SK-MEL-5 (cell line): ENCODE data around the gene RAB37. TPM values are rescaled to one million over a fixed set of nuclear protein-coding genes. Genes with fewer than 3 reads are reported as not detected.
A peak's percentile ranks its signal among the peaks of the same experiment; 100 is the strongest.

Source experiments
- DNase-seq: peaks from one replicate; pipeline ENCODE4 v3.0.0-alpha.2; 2016; ENCODE audit warnings: low read depth, low spot score
- in situ Hi-C: cut with HindIII; loops from 2 replicates; pipeline ENCODE4 v1.10.0; 2016; ENCODE audit warnings: low sequenced_read_pairs, high pct_unique_total_duplicates, low pct_unique_long_range_greater_than_20kb
- total RNA-seq: library from RNA; depleted of rRNA; stranded (reverse); fragments of >200 nt; shearing (Covaris generic); gene quantifications from 2 replicates; pipeline ENCODE4 v1.2.3, GENCODE V29; 2014

RAB37 gene
- total RNA-seq, 1 experiment from 2014 or later: 0.66 TPM

- in situ Hi-C loops: no loop called here
- DNase-seq: no peak
These were observed 3.1 kb downstream of the RAB37 start for GRCh38 chr17:74740173-74740572.

GRCh38 chr17:74740641-74741387 lies 3.8 kb downstream of the RAB37 start:
- DNase-seq: no peak
- in situ Hi-C loops: no loop called here

GRCh38 chr17:74742153-74742515 lies 5.1 kb downstream of the RAB37 start:
- no peak for DNase-seq
- in situ Hi-C loops: no loop called here

GRCh38 chr17:74742978-74743545 lies 6.0 kb downstream of the RAB37 start:
- in situ Hi-C loops: no loop called here

GRCh38 chr17:74743755-74744154 lies 6.7 kb downstream of the RAB37 start:
- in situ Hi-C loops: no loop called here
- no peak for DNase-seq

More at GRCh38 chr17:74742978-74743545, 6.0 kb downstream of the RAB37 start:
- DNase-seq: no peak

- DNase-seq: no peak
- in situ Hi-C loops: no loop called here
These were observed 7.3 kb downstream of the RAB37 start for GRCh38 chr17:74744349-74744713.

- in situ Hi-C loops: no loop called here
- DNase-seq: peak; percentile 82
These were observed 7.9 kb downstream of the RAB37 start for GRCh38 chr17:74744714-74745547.

GRCh38 chr17:74745548-74746177 lies 8.6 kb downstream of the RAB37 start:
- DNase-seq: no peak
- in situ Hi-C loops: no loop called here

- DNase-seq: no peak
- in situ Hi-C loops: no loop called here
These were observed 9.3 kb downstream of the RAB37 start for GRCh38 chr17:74746376-74746775.

GRCh38 chr17:74746922-74747321 lies 9.9 kb downstream of the RAB37 start:
- DNase-seq: no peak
- in situ Hi-C loops: no loop called here

GRCh38 chr17:74748279-74748528 lies 11.1 kb downstream of the RAB37 start:
- no peak for DNase-seq
- in situ Hi-C loops: no loop called here

GRCh38 chr17:74748529-74749278 lies 11.6 kb downstream of the RAB37 start, which contains the start of gene NHERF1:
Gene NHERF1 (plus strand): TSS chr17:74748628. CDS start chr17:74748847, 219 bp downstream.
- in situ Hi-C loops: no loop called here
- peak; percentile 96 for DNase-seq

- DNase-seq: no peak
- in situ Hi-C loops: no loop called here
These were observed 12.4 kb downstream of the RAB37 start for GRCh38 chr17:74749279-74750038.

GRCh38 chr17:74750039-74750326 lies 12.9 kb downstream of the RAB37 start:
- in situ Hi-C loops: no loop called here
- no peak for DNase-seq

- in situ Hi-C loops: no loop called here
- DNase-seq: no peak
These were observed 13.4 kb downstream of the RAB37 start for GRCh38 chr17:74750327-74751069.

- in situ Hi-C loops: no loop called here
- DNase-seq: no peak
These were observed 15.4 kb downstream of the RAB37 start for GRCh38 chr17:74752415-74752814.
